ENCODE measurements around the gene PMPCA.

The PMPCA gene, protein sequence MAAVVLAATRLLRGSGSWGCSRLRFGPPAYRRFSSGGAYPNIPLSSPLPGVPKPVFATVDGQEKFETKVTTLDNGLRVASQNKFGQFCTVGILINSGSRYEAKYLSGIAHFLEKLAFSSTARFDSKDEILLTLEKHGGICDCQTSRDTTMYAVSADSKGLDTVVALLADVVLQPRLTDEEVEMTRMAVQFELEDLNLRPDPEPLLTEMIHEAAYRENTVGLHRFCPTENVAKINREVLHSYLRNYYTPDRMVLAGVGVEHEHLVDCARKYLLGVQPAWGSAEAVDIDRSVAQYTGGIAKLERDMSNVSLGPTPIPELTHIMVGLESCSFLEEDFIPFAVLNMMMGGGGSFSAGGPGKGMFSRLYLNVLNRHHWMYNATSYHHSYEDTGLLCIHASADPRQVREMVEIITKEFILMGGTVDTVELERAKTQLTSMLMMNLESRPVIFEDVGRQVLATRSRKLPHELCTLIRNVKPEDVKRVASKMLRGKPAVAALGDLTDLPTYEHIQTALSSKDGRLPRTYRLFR

DNA sequence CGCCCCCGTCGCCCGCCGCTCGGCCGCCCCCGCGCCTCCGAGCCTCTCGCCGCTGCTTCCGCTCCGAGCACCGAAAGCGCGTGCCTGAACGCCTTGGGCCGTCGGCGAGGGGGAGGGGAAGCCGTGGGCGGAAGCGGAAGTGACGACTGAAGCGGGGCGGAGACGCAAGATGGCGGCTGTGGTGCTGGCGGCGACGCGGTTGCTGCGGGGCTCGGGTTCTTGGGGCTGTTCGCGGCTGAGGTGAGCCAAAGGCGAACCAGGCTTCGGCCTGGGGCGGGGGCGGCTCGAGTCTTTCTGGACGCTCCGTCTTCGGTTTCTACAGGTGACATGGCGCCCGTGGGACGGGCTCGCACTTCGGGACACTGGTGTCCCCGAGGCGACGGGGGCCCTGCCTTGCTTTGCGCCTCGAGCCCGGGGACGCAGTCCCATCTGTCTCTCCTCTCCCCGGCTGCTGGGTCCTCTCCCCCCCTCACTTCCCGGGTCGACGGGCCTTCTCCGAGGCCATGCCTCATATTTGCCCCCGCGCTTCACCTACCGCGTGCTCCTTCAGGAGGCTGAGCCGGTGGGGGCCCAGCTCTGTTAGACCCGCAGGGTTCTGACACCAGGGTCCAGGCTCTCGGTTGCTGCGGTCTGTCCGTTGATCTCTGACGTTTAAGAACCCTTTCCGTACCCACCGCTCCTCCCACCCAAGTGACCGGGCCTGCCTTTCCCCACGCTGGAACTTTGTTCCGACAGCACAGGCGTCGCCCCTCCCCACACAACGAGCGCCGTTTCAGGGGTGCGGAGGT, at the start of gene PMPCA, which contains the start of gene ENTR1:
TSS of gene PMPCA (plus strand) at position 159 of the 788 bp plus-strand sequence. CDS start at position 170, 11 bp downstream.
TSS of gene ENTR1 (minus strand) at position 115 of the 788 bp plus-strand sequence. CDS start 217 bp downstream, outside the sequence.
- DNase-seq (ENCODE audit: low read depth in 2 of 2, low spot score in 1 of 2), result peak; percentile 94 to 96

DNA sequence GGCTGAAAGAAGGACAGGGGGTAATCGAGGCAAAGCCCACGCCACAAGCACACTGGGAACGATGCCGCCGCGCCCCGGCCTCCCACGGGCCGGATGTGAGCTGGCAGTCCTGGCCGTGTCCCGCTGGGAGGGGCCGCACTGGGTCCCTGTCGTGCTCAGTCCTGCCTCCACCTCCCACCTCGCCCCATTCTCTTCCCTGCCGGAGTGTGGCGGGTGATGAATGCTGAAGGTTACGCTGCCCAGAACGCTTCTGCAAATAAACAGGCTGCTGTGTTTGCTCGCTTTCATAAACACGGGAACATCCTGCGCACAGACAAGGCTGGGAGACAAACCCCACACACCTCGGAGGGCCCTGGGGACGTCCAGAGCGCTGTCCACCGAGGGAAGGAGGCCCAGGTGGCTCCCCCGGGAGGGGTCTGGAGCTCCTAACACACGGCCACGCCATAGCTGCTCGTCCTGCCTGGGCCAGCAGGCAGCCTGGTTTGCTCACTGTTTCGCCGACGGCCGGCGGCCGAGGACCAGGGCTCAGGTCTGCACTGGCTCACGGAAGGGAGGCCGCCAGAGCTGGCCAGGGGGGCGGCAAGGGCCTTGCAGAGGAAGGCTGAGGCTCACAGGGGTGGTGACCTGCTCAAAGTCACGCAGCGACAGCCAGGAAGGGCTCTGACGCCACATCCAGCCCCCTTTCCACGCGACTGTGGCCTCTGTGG, 49.3 kb upstream of the PMPCA start:
- no peak for DNase-seq (ENCODE audit: low read depth in 2 of 2, low spot score in 1 of 2)

DNA sequence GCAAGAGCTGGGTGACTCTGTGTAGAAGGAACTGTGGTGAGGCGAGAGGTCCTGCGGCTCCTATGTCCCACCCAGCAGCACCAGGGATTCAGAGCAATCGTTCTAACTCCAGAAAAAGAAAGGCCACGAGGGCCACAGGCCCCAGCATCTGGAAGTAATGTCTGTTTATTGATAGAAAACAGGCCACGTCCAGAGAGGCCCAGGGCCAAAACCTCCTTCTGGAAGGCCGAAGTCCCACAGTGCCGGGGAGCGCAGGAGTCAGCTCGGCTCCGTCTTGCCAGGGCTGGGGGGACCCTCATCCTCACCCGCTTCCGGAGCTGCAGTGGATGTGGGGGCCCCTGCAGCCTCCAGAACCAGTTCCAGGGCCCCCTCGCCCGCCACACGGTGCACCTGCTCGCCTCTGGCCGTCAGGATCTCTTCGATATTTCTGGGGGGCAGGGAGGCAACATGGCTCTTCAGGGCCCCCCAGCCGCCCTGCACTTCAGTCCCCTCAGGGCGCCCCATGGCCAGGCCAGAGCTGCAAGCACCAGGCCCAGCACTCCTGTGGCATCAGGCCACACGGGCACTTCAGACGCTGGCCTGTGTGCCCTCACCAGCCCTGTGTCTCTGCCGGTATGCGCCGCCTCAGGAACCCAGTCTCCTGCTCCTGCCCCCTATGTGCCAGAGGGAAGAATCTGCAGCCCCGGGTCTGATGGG, 48.6 kb upstream of the PMPCA start:
- no peak for DNase-seq (ENCODE audit: low read depth in 2 of 2, low spot score in 1 of 2)

DNA sequence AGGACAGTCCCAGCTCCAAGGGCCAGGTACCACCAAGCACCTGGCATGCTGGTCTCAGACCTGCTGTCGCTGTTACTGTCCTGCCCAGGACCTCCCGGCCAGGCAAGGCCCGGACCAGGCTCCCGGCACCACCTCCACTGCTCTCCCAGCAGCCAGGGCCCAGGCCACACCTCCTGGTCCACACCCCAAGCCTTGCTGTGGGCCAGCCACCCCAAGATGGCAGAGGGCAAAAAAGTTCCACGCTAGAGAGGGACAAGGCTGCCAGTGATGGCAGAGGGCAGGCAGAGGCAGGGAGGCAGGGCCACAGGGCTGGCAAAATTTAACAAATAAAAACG, 48.0 kb upstream of the PMPCA start:
- DNase-seq (ENCODE audit: low read depth in 2 of 2, low spot score in 1 of 2), result no peak

DNA sequence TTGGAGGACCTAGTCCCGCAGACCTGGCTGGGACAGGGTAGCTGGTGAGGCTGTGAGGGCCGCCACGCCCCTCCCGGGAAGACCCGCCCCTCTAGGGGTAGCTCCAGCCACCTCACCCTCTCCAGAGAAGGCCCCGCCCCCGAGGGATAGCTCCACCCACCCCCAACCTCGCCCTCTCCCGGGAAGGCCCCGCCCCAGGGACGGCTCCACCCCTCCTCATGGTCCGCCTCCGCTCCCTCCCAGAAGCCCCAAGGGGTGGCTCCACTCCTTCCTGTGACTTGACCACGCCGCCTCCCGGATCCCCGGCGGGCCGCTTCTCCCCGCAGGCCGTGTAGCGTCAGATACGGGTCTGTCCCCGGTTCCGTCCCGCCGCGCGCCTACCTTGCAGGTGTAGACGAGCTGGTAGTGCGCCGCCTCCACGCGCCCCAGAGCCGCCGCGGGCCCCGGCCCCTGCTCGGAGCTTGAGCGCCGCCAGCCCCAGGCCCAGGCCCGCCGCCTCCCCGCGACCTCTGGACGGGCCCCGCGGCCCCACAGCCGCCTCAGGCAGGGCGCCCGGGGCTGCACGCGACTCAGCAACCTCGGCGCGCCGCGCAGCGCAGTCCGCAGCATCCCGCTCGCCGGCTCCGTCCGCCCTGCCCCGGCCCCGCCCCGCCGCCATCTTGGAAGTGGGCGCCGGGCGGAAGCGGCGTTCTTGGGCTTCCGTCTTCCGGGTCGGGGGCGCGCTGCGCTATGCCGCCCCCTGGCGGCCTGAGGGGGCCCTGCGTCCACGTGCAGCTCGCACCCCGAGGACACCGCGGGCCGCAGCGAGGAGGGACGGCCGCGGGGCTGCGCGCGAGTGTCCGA, 47.1 kb upstream of the PMPCA start, which contains the start of gene DNLZ:
TSS of gene DNLZ (minus strand) at position 639 of the 843 bp plus-strand sequence. CDS start at position 609, 30 bp downstream.
- peak; percentile 88 to 90 for DNase-seq (ENCODE audit: low read depth in 2 of 2, low spot score in 1 of 2)

DNA sequence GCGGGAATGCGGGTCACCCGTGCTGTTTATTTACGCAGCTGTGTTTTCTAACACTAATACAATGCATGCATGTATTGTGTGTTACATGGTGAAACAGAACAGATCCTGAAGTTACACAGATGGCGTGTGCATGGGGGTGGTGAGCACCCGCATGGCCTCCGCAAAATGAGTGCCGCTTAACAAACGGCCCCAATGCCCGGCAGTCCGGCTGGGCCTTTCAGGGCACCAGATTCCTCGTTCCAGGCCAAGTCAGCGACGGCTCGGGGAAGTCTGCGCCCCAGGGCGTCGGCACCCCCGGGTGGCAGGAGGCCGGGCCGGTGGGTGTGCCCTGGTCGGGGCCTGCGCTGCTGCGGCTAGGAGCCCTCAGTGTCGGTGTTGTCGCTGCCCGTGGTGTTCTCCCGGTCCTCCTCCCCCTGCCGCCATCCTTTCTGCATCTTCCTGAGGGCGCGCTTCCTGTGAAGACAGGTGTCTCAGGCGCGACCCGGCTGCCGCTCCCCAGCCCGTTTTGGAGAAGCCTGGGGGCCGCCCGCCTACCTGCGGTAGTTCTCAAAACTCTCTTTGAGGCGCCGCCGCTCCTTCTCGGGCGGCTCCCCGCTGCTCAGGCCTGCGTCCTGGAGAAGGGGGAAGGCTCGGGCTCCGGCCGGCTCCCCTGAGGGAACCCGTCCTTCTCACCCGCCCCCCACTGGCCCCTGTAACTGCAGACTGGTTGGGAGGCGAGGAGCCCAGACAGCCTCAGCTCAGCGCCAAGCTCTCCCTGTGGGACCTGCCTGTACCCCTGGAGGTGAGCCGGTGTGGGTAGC, 46.3 kb upstream of the PMPCA start:
- no peak for DNase-seq (ENCODE audit: low read depth in 2 of 2, low spot score in 1 of 2)

DNA sequence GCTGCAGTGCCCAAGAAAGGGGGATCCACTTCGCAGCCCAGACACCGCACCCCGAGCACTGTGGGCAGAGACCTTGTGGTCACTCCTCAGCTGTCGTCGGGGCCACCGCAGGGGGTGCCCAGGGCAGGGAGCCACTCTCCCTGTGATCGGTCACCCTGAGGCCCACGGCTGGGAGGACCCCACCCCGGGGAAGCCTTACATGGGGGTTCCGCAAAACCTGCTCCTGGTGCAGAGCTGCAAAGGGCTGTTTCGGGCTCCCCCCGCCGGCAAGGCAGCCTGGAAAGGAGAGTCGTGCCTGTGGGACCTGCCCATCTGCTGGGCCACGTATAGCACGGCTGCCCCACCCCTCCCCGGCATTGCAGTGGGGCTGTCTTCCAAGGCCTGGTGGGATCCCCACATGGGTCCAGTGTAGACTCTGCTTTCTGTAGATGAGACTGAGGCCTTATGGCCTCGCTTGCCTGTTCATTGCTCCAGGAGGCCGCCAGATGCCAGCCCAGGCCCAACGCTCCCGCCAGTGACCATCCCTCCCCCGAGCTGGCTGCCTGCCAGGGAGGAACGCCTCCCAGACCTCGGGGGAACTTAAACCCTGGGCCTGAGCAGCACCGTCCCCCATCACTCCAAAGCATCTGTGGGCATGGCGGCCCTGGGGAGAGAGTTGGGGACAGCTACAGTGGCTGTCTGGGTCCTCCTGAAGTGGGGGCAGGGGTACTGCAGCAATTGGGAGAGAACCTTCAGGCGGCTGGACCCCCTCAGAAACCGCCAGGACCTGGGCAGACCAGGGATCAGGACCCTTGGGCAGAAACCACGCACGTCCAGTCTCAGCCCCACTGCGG, 45.3 kb upstream of the PMPCA start:
- DNase-seq (ENCODE audit: low read depth in 2 of 2, low spot score in 1 of 2), result no peak

DNA sequence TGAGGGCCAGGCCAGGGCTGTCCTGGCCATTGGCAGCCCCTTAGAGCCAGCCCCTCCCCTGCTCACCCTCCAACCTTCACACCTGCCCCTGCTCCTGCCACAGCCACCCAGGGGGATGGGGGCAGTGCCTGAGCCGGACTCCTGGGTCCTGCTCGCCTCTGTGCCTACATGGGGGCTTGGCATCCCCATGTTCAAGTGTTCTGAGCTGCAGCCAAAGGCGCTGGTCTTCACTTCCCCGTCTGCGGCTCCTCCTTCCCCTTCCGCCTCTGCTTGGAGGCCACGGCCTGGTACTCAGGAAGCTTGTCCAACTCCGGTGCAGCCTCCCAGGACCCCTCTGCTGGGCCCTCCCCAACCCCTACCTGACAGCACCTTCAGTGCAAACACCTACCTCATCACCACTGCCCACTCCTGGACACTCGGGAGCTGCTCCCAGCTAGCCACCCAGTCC, 44.7 kb upstream of the PMPCA start:
- DNase-seq (ENCODE audit: low read depth in 2 of 2, low spot score in 1 of 2), result no peak

DNA sequence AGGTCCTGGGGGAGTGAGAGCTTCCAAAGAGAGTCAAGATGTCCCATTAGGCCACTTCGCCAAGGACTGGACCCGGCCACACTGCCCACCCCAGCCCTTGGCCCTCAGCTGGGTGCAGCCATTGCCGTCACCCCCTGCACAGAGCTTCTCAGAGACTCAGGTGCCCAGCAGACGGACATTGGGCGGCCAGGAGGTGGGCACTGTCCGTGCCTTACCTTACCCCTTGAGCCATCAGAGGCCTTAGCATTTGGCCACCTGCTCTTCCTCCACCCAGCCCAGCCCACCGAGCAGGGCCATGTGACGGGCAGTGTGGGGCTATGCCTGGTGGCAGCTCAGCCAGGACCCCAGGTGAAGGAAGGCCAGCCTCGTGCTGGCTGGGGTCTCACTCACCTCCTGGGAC, 43.6 kb upstream of the PMPCA start:
- no peak for DNase-seq (ENCODE audit: low read depth in 2 of 2, low spot score in 1 of 2)

DNA sequence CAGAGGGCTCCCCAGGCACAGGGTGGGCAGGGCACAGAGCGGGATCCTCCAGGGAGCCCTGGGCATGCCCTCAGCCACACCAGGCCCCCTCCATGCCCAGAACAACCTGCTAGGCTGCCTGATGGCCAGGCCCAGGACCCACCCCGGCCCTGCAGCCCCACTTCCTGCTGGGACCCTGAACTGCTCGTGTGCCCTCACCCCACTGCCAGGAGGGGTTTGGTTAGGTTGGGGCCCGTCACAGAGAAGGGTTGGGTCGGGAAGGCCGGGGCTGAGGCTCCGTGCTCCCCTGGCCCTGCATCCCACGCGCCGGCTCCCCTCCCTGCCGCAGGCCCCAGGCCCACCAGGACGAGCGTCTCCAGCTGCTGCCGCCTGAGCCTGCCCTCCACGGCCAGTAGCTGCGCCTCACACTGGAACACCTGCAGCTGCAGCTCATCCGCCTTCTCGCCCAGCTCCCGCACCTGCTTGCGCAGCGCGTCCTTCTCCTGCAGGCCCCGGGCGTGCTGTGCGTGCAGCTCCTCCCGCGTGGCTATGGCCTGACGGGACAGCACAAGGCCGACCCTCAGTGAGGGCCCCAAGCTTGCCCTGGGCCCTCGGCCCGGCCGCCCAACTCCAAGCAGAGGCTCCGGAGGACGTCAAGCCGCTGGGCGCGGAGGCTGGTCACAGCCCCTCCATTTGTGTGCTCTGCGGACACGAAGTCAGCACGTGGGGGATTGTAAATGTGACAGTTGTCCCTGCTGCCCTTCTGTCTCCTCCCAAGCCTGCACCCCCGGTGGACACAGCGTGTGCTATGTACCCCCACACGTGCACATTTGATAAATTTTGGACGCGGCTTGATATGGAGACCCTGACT, 42.9 kb upstream of the PMPCA start:
- DNase-seq (ENCODE audit: low read depth in 2 of 2, low spot score in 1 of 2), result no peak

DNA sequence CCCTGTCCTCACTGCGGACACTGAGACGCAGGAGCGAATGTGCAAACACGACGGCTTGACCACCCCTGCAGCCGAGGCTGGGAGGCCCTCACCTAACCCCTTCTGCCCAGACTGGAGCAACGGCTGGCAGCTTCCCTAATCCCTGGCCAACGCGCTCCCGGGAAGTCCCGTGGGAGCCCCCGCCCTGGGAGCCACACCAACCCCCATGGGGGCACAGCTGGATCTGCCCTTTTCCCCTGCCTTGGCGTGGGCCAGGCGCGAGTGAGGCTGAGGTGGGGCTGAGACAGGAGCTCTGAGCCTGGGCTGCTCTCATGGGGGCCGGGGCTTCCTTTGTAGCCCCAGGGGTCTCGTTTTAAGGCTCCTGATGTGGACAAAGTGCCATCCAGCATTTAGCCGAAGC, 42.3 kb upstream of the PMPCA start:
- DNase-seq (ENCODE audit: low read depth in 2 of 2, low spot score in 1 of 2), result no peak

DNA sequence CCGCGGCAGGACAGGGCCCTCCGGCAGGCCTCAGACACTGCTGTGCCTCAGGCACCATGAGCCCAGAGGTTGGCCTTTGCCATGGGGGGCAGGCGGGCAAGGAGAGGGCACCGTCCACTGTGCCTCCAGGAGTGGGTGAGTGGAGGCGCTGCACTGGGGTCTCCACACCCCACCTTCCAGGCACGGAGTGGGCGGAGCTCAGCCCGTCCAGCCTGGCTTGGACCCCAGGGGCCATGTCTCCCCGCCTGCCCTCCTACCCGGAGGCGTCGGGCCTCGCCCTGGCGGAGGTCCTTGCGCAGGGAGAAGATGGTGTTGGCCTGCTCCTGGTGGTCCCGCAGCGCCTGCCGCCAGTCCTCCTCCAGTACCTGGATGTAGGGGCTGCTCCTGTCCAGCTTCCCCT, 40.4 kb upstream of the PMPCA start:
- DNase-seq (ENCODE audit: low read depth in 2 of 2, low spot score in 1 of 2), result no peak

DNA sequence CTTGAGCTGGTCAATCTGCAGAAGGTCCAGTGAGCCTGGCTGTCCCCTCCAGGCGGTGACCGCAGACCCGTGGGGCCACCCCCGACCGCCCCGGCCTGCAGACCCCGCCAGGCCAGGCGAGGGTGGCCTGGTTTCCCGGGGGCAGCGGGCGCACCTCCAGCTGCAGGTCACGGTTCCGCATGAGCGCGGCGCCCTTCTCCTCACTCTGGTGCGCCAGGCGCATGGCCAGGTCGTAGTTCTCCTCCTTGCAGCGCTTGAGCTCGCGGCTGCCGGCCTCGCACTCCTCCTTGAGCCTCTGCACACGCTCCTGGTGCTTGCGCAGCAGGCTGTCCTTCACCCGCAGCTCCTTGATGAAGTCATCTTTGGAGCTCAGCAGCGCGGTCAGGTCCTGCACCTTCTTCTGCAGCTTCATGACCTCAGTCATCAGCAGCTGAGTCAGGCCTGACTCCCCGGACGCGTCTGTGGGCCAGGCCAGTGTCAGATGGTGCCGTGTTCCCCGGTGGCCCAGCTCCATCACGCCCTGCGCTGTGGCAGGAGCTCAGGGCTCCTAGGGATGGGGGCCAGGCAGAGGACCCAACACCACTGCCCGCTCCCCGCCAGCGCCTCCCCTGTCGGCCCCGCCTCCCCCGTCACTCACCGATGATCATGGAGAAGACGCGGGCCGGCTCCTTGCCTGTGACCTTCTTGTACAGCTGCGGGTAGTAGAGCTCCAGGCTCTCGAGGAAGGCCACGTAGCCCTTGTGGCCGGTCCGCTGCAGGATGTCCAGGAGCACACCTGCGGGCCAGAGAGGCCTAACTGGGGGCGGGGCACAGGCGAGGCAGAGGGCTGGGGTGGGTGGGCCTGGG, 39.5 kb upstream of the PMPCA start:
- no peak for DNase-seq (ENCODE audit: low read depth in 2 of 2, low spot score in 1 of 2)

DNA sequence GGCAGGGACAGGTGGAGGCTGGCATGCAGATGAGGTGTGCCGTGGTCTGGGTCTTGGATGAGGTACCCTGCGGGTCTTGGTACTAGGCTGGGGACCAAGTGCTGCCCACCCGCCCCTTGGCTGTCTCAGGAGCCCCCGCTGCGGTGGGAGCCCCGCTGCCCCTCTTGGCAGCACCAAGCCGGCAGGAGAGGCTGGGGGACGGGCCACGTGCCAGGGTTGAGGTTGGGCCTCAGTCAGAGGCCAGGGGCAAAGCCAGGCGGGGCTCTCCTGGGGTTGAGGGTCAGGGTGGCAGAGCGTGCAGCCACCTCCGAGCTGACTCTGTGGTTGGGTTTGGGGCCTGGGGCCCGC, 39.0 kb upstream of the PMPCA start:
- DNase-seq (ENCODE audit: low read depth in 2 of 2, low spot score in 1 of 2), result no peak

DNA sequence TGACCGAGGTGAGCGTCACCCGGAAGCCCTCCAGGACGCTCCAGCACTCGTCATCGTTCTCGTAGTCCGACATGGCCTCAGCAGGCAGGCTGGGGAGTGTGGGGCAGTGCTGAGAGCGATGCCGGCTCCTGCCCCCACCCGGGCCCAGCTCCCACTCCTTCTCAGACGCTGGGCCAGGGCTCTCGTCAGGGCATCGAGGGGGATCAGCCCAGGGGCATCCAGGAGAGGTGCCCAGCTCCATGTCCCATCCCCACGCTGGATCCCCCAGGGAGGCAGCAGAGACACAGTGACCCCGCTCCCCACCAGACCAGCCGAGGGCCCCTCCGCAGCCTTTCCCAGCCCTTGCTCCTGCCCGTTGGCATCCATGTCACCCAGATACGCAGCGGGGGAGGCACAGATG, 38.5 kb upstream of the PMPCA start:
- no peak for DNase-seq (ENCODE audit: low read depth in 2 of 2, low spot score in 1 of 2)

DNA sequence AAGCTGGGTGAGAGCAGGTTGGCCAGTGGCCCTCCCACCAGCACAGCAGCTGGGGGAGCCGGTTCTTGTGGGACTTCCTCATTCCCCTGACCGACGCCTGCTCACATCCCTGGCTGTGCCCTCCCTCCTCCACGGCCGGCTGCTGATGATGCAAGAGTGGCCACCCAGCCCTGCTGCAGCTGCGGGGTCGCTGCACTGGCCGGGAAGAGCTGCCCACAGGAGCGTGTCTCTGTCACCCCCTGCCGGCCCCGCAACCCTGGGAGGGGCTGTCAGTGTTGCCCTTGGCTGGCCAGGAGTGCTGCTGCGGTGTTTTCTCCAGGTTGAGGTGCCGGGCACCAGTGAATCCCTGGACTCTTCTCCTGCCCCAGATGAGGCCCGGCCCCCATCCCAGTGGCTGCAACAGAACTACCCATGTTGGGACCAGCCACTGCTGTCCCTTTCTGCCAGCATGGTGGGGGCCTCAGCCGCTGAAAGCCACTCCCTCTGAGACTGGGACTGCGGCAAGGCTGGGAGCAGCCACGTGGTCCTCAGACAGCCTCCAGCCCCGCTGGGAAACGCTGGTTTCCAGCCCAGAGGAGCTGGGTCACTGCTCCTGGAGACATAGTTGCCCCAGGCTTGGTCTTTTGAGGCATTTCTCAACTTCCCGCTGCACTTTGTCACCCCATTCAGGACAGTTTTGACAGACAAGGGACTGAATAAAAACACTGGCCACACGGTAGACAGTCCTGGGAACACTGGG, 37.7 kb upstream of the PMPCA start:
- DNase-seq (ENCODE audit: low read depth in 2 of 2, low spot score in 1 of 2), result no peak
